Small intestine (tissue), 7 donors: ENCODE measurements around the gene KIAA1755. TPM values are rescaled to one million over a fixed set of nuclear protein-coding genes. Genes with fewer than 3 reads are reported as not detected.

Experiments used
- DNase-seq, 2 donors: peaks; one replicate each; pipeline versions ENCODE4 v3.0.0 to v3.0.0-alpha.2; 2013
- FAIRE-seq: peaks from 2 replicates; lab custom pipeline; 2012; peaks lifted over from hg19 to GRCh38; lab: Jason Lieb, UNC
- H3K27ac ChIP-seq, 3 donors: one replicate each; pipeline ENCODE4 v1.5.1; 2013; ENCODE audit warnings: low read length in 2 of 3, mild to moderate bottlenecking in 2 of 3, control low read depth in 1 of 3, inconsistent platforms in 1 of 3, low read depth in 1 of 3, moderate library complexity in 1 of 3
- H3K27me3 ChIP-seq, 3 donors: one replicate each; pipeline ENCODE4 v1.6.1; 2013; ENCODE audit warnings: low read length in 3 of 3, inconsistent platforms in 1 of 3; ENCODE audit not compliant: control insufficient read depth in 3 of 3, insufficient read depth in 3 of 3
- H3K36me3 ChIP-seq, 3 donors: one replicate each; pipeline ENCODE4 v1.6.1; 2013; ENCODE audit warnings: low read length in 3 of 3, inconsistent platforms in 1 of 3, low read depth in 1 of 3, mild to moderate bottlenecking in 1 of 3, moderate library complexity in 1 of 3; ENCODE audit not compliant: control insufficient read depth in 3 of 3, insufficient read depth in 2 of 3
- H3K4me1 ChIP-seq, 3 donors: one replicate each; pipeline ENCODE4 v1.6.1; 2013; ENCODE audit warnings: low read length in 2 of 3, inconsistent platforms in 1 of 3, low read depth in 1 of 3, mild to moderate bottlenecking in 1 of 3, moderate library complexity in 1 of 3; ENCODE audit not compliant: control insufficient read depth in 3 of 3, insufficient read depth in 2 of 3
- H3K4me3 ChIP-seq, 3 donors: one replicate each; pipeline ENCODE4 v1.5.1; 2013; ENCODE audit warnings: low read length in 3 of 3, control low read depth in 1 of 3, inconsistent platforms in 1 of 3, low read depth in 1 of 3, mild to moderate bottlenecking in 1 of 3, moderate library complexity in 1 of 3
- H3K9me3 ChIP-seq, 2 donors: one replicate each; pipeline ENCODE4 v1.6.1; 2013; ENCODE audit warnings: low read depth in 1 of 2, low read length in 1 of 2; ENCODE audit not compliant: control insufficient read depth in 2 of 2, insufficient read depth in 1 of 2
- WGBS, 3 donors: extraction: QIAGEN DNeasy Blood & Tissue Kit; methylation state at CpG; one replicate each; pipeline ENCODE4 v1.1.7; 2013; 5-methylcytosine and 5-hydroxymethylcytosine counted together
- polyA plus RNA-seq, 4 donors: library from polyadenylated mRNA; stranded (reverse) in 3 of 4; unstranded in 1 of 4; fragments of 200-250 nt in 3 of 4; fragments of 120-200 nt in 1 of 4; gene quantifications; one replicate each; pipeline versions ENCODE4 v1.2.1 to v1.2.3, GENCODE V29; 2013
- donor health status: healthy with polysubstance abuse.
- donor health status: control.
- donor health status: control.
- donor health status: Bipolar disorder and iron deficiency.
- donor health status: healthy.

KIAA1755 gene
- polyA plus RNA-seq, 4 donors: 0.45 to 5.6 (median 1.5) TPM

GRCh38 chr20:38186788-38187221 lies 73.7 kb downstream of the KIAA1755 start:
- H3K36me3 ChIP-seq: no peaks in the 10 kb centered on the region
- DNase-seq (no peak), FAIRE-seq (no peak)
- no peak overlapping the region for H3K4me3 ChIP-seq
- 59 to 76% (median 62%) methylated on average over 5 of the region's 5 CpGs for WGBS, 3 donors
- peaks cover 0 to 6% of the 10 kb centered on the region in 2 donors for H3K9me3 ChIP-seq
- no peaks in the 10 kb centered on the region for H3K4me1 ChIP-seq
- peaks cover 0 to 4% (median 0%) of the 10 kb centered on the region in 3 donors for H3K27me3 ChIP-seq
- H3K27ac ChIP-seq: no peak overlapping the region

- no peaks in the 10 kb centered on the region for H3K4me1 ChIP-seq
- H3K9me3 ChIP-seq: peaks cover 0 to 16% of the 10 kb centered on the region in 2 donors
- H3K27ac ChIP-seq: no peak overlapping the region
- no peak overlapping the region for H3K4me3 ChIP-seq
- H3K27me3 ChIP-seq: peaks cover 0 to 4% (median 0%) of the 10 kb centered on the region in 3 donors
- H3K36me3 ChIP-seq: no peaks in the 10 kb centered on the region
- WGBS, 3 donors: 54 to 64% (median 61%) methylated on average over 8 of the region's 8 CpGs
- no peak for FAIRE-seq
- no peak for DNase-seq
Measured at GRCh38 chr20:38184101-38184500, 76.4 kb downstream of the KIAA1755 start.

DNA sequence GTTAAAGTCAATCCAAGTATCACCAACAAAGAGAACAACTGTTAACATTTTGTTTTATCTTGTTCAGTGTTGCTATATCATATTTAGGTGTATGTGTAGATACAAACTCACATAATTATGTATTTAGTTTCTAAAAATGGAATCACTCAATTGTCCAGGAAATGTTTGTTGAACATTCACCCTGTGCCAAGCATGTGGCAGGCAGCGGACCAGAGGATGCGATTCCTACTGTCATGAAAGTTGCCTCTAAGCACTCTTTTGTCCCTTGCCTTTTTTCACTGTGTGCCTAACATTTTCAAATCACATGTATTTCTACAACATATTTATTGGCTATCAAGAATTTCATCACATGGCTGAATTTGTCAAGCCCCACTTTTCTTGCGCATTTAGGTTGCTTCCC lies 78.6 kb downstream of the KIAA1755 start:
- WGBS, 3 donors: 94 to 99% (median 98%) methylated on average over 3 of the region's 3 CpGs
- no peak for FAIRE-seq
- Histone ChIP-seq H3K27ac (no peak overlapping the region), H3K36me3 (no peaks in the 10 kb centered on the region), H3K4me3 (no peak overlapping the region), H3K4me1 (no peaks in the 10 kb centered on the region), H3K27me3 (peaks cover 0 to 8% (median 0%) of the 10 kb centered on the region in 3 donors), H3K9me3 (peaks cover 0 to 16% of the 10 kb centered on the region in 2 donors)
- no peak for DNase-seq

DNA sequence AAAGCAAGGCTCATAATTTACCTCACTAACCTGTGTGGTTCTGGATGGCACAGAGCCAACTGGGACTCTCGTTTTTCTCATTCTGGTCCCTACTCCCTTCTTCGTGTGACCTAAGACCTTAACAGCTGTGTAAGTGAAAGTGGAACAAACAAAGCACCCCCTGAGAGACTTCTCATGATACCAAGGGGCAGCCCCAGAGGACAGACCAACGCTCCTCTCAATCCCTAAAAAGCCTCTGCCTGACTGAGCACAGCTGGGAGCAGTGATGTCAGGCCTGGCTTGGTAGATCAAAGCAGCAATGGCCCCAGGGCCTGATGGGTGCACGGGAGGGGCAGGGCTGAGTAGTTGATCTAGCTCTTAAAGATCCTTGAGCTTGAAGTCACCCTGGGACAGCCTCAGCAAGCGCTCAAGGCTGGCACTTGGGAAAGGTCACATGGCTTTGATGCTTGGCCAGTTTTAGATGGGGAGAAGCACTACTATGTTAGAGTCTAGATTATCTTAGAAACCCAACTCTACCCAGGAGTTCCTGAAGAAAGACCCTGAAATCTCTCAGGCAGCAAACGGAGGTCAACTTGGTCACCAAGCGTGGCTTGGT lies 79.2 kb downstream of the KIAA1755 start:
- Histone ChIP-seq H3K4me3 (no peak overlapping the region), H3K4me1 (no peaks in the 10 kb centered on the region), H3K27me3 (peaks cover 0 to 10% (median 0%) of the 10 kb centered on the region in 3 donors), H3K36me3 (no peaks in the 10 kb centered on the region), H3K9me3 (peaks cover 0 to 16% of the 10 kb centered on the region in 2 donors), H3K27ac (no peak overlapping the region)
- 67 to 85% (median 72%) methylated on average over 7 of the region's 7 CpGs for WGBS, 3 donors
- FAIRE-seq: no peak
- DNase-seq: no peak

- peaks cover 0 to 16% of the 10 kb centered on the region in 2 donors for H3K9me3 ChIP-seq
- H3K36me3 ChIP-seq: no peaks in the 10 kb centered on the region
- 64 to 68% (median 66%) methylated on average over 5 of the region's 5 CpGs for WGBS, 3 donors
- no peak overlapping the region for H3K4me3 ChIP-seq
- H3K27ac ChIP-seq: no peak overlapping the region
- H3K4me1 ChIP-seq: no peaks in the 10 kb centered on the region
- peaks cover 0 to 10% (median 0%) of the 10 kb centered on the region in 3 donors for H3K27me3 ChIP-seq
- no peak for FAIRE-seq
- DNase-seq: no peak
Measured at GRCh38 chr20:38180781-38181180, 79.8 kb downstream of the KIAA1755 start.

GRCh38 chr20:38179846-38180245 lies 80.7 kb downstream of the KIAA1755 start:
- Histone ChIP-seq H3K9me3 (peaks cover 0 to 16% of the 10 kb centered on the region in 2 donors), H3K4me3 (no peak overlapping the region), H3K27me3 (peaks cover 0 to 10% (median 0%) of the 10 kb centered on the region in 3 donors), H3K27ac (no peak overlapping the region), H3K36me3 (no peaks in the 10 kb centered on the region), H3K4me1 (no peaks in the 10 kb centered on the region)
- DNase-seq (no peak), FAIRE-seq (no peak)
- WGBS, 3 donors: 58 to 63% (median 61%) methylated on average over 6 of the region's 6 CpGs

DNA sequence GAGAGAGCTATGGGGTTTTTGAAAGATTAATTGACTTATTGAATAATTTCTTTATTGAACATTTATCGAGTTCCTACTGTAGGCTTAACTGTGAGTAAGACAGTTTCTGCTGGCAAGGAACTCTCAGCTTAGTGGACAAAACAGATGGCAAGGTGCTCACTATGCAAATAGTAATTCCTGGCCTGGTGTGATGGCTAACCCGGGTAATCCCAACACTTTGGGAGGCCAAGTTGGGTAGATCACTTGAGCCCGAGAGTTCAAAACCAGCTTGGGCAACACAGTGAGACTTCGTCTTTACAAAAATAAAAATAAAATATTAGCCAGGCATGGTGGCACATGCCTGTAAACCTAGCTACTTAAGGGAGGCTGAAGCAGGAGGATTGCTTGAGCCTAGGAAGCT lies 82.0 kb downstream of the KIAA1755 start:
- Histone ChIP-seq H3K27me3 (peaks cover 0 to 9% (median 0%) of the 10 kb centered on the region in 3 donors), H3K27ac (no peak overlapping the region), H3K9me3 (peaks cover 0 to 16% of the 10 kb centered on the region in 2 donors), H3K4me1 (no peaks in the 10 kb centered on the region), H3K4me3 (no peak overlapping the region), H3K36me3 (no peaks in the 10 kb centered on the region)
- FAIRE-seq (no peak), DNase-seq (no peak)
- WGBS, 3 donors: 79 to 88% (median 85%) methylated on average over 4 of the region's 4 CpGs

DNA sequence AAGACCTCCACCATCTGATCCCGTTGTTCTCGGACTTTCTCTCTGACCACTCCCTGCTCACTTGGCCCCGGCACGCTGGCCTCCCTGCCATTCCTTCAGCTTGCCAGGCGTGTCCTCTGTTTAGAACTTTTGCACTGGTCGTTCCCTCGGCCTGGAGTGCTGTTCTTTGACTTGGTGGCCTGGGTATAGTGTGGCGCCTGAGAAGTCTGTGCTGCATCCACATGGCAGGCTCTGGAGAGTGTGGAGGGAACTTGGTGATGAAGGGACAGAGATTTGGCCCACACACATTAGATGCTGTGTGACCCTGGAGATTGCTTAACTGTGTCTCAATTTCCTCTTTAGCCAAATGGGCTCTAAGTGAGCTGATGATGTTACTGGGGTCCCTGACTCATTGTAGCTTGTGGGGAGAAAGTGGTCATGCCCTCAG lies 82.5 kb downstream of the KIAA1755 start:
- no peaks in the 10 kb centered on the region for H3K36me3 ChIP-seq
- H3K9me3 ChIP-seq: peaks cover 0 to 16% of the 10 kb centered on the region in 2 donors
- no peak for DNase-seq
- no peak for FAIRE-seq
- peaks cover 0 to 9% (median 0%) of the 10 kb centered on the region in 3 donors for H3K27me3 ChIP-seq
- no peaks in the 10 kb centered on the region for H3K4me1 ChIP-seq
- H3K4me3 ChIP-seq: no peak overlapping the region
- H3K27ac ChIP-seq: no peak overlapping the region
- WGBS, 3 donors: 48 to 68% (median 60%) methylated on average over 8 of the region's 8 CpGs
